UCSD-AML1 (cell line): Measurements from ENCODE around the gene NACC1.
"Not testable (repeated sequence)": the region's sequence is repeated elsewhere in the genome, so short reads cannot be mapped to it uniquely, and the experiment has no call there.

Experiments
- DNase-seq: peaks from one replicate; lab custom pipeline; 2025; ENCODE audit not compliant: unreplicated experiment; lab: John Stamatoyannopoulos, UW

The NACC1 gene

GRCh38 chr19:13160557-13160956 lies 42.5 kb downstream of the NACC1 start:
- no peak for DNase-seq

- DNase-seq = peak; percentile 98
Measured at GRCh38 chr19:13162724-13163608, 44.9 kb downstream of the NACC1 start.

GRCh38 chr19:13163609-13164342 lies 45.7 kb downstream of the NACC1 start:
- peak; percentile 76 for DNase-seq

GRCh38 chr19:13164343-13165161 lies 46.5 kb downstream of the NACC1 start:
- DNase-seq = peak; percentile 89

- no peak for DNase-seq
Measured at GRCh38 chr19:13165162-13165997, 47.3 kb downstream of the NACC1 start.

GRCh38 chr19:13166151-13166550 lies 48.1 kb downstream of the NACC1 start:
- not testable (repeated sequence) for DNase-seq

GRCh38 chr19:13169769-13170168 lies 51.7 kb downstream of the NACC1 start:
- DNase-seq = no peak

GRCh38 chr19:13171146-13171545 lies 53.1 kb downstream of the NACC1 start:
- DNase-seq = no peak

GRCh38 chr19:13172346-13173138 lies 54.5 kb downstream of the NACC1 start:
- peak; percentile 50 for DNase-seq

- no peak for DNase-seq
Measured at GRCh38 chr19:13173139-13173737, 55.2 kb downstream of the NACC1 start.

- DNase-seq = no peak
Measured at GRCh38 chr19:13176345-13176744, 58.3 kb downstream of the NACC1 start.

GRCh38 chr19:13177584-13177983 lies 59.5 kb downstream of the NACC1 start:
- not testable (repeated sequence) for DNase-seq

- not testable (repeated sequence) for DNase-seq
Measured at GRCh38 chr19:13178291-13178690, 60.2 kb downstream of the NACC1 start.

- peak; percentile 85 for DNase-seq
Measured at GRCh38 chr19:13181747-13182388, 63.8 kb downstream of the NACC1 start.

GRCh38 chr19:13184926-13185325 lies 66.9 kb downstream of the NACC1 start:
- not testable (repeated sequence) for DNase-seq

GRCh38 chr19:13185763-13186657 lies 67.9 kb downstream of the NACC1 start:
- DNase-seq = not testable (repeated sequence)

GRCh38 chr19:13186688-13187087 lies 68.6 kb downstream of the NACC1 start:
- not testable (repeated sequence) for DNase-seq

- DNase-seq = no peak
Measured at GRCh38 chr19:13187419-13187818, 69.4 kb downstream of the NACC1 start.
